Suprapubic skin (tissue), 3 donors: Measurements from ENCODE around the gene CACNA1D.

ENCODE experiments used
- CTCF ChIP-seq, 2 donors: fragments of 200-600 bp in 1 of 2; fragments of 450-650 bp in 1 of 2; sonication (generic) in 1 of 2; IDR thresholded peaks; one replicate each; pipeline ENCODE4 v1.5.1; 2016 to 2019; ENCODE audit warnings: antibody characterized with exemption in 2 of 2, mild to moderate bottlenecking in 1 of 2, moderate library complexity in 1 of 2
- POLR2A ChIP-seq, 2 donors: fragments of 450-650 bp; IDR thresholded peaks; one replicate each; pipeline ENCODE4 v1.6.1; 2017; ENCODE audit warnings: antibody characterized with exemption in 2 of 2, mild to moderate bottlenecking in 2 of 2, moderate library complexity in 2 of 2

GRCh38 chr3:53616971-53617892, 122.8 kb downstream of the CACNA1D start:
- no peak for TF ChIP-seq CTCF (IDR thresholded peaks at IDR 0.05)
- TF ChIP-seq POLR2A (IDR thresholded peaks at IDR 0.05) = no peak
